ENCODE results near the gene CEP128. TPM values are rescaled to one million over a fixed set of nuclear protein-coding genes. Genes with fewer than 3 reads are reported as not detected.

CEP128 gene
- total RNA-seq, 1 experiment from 2014 or later, result 28.3 TPM

- no peak for DNase-seq
- H3K79me2 ChIP-seq (ENCODE audit: low read length), result no peaks in the 10 kb centered on the region
- H3K9me3 ChIP-seq (ENCODE audit: low read length), result 0 out of 2 replicates have a peak, but pooled peaks cover 3% of the 10 kb centered on the region
- no peak overlapping the region for H3K27ac ChIP-seq (ENCODE audit: low read length)
- H3K4me3 ChIP-seq (ENCODE audit: low read length), result no peak overlapping the region
- H3K36me3 ChIP-seq (ENCODE audit: insufficient read depth, low read length), result 0 out of 2 replicates have a peak, but pooled peaks cover 5% of the 10 kb centered on the region
- no peak overlapping the region for H2AFZ ChIP-seq (ENCODE audit: low read length)
- no peaks in the 10 kb centered on the region for H3K4me1 ChIP-seq (ENCODE audit: low read length)
- H3K27me3 ChIP-seq (ENCODE audit: low read length), result no peaks in the 10 kb centered on the region
- H3K9ac ChIP-seq (ENCODE audit: low read length), result no peak overlapping the region
- H3K9me2 ChIP-seq (replicated peaks; ENCODE audit: insufficient read depth, low read length), result no peaks in the 10 kb centered on the region
- no peaks in the 10 kb centered on the region for H4K20me1 ChIP-seq (ENCODE audit: insufficient read depth, low read depth, low read length)
- no peak overlapping the region for H3K4me2 ChIP-seq (ENCODE audit: low read depth, low read length, poor library complexity, severe bottlenecking)
Measured at GRCh38 chr14:80628547-80628946, 313.0 kb downstream of the CEP128 start.

DNA sequence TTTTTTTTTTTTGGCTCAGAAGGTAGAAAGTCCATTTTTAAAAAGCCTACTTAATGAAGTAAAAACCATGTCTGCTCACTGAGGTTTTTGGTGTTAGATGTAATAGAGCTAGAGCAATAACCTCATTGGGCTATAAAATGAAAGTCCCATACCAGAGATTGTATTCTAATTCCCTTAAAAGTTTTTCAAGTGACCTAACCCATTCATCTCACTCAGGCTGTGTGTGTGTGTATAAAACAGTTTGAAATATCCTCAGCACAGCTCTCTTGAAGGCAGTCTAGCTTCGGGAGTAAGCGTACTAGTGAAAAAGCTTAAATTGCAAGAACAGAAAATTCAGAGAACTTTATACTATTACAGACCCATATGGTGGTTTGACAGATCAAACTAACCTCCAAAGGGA lies 313.8 kb downstream of the CEP128 start:
- 0 out of 2 replicates have a peak, but pooled peaks cover 3% of the 10 kb centered on the region for H3K9me3 ChIP-seq (ENCODE audit: low read length)
- no peak overlapping the region for H3K4me2 ChIP-seq (ENCODE audit: low read depth, low read length, poor library complexity, severe bottlenecking)
- H3K4me1 ChIP-seq (ENCODE audit: low read length), result no peaks in the 10 kb centered on the region
- DNase-seq, result no peak
- H3K27me3 ChIP-seq (ENCODE audit: low read length), result no peaks in the 10 kb centered on the region
- H3K9me2 ChIP-seq (replicated peaks; ENCODE audit: insufficient read depth, low read length), result no peaks in the 10 kb centered on the region
- no peak overlapping the region for H3K9ac ChIP-seq (ENCODE audit: low read length)
- H3K4me3 ChIP-seq (ENCODE audit: low read length), result no peak overlapping the region
- H3K79me2 ChIP-seq (ENCODE audit: low read length), result no peaks in the 10 kb centered on the region
- H3K36me3 ChIP-seq (ENCODE audit: insufficient read depth, low read length), result 0 out of 2 replicates have a peak, but pooled peaks cover 5% of the 10 kb centered on the region
- H2AFZ ChIP-seq (ENCODE audit: low read length), result no peak overlapping the region
- H3K27ac ChIP-seq (ENCODE audit: low read length), result no peak overlapping the region
- no peaks in the 10 kb centered on the region for H4K20me1 ChIP-seq (ENCODE audit: insufficient read depth, low read depth, low read length)

GRCh38 chr14:80624581-80624980 lies 317.0 kb downstream of the CEP128 start:
- no peak overlapping the region for H3K4me3 ChIP-seq (ENCODE audit: low read length)
- H3K4me2 ChIP-seq (ENCODE audit: low read depth, low read length, poor library complexity, severe bottlenecking), result no peak overlapping the region
- H3K79me2 ChIP-seq (ENCODE audit: low read length), result no peaks in the 10 kb centered on the region
- H4K20me1 ChIP-seq (ENCODE audit: insufficient read depth, low read depth, low read length), result no peaks in the 10 kb centered on the region
- H3K27ac ChIP-seq (ENCODE audit: low read length), result no peak overlapping the region
- no peak overlapping the region for H3K9ac ChIP-seq (ENCODE audit: low read length)
- H3K27me3 ChIP-seq (ENCODE audit: low read length), result no peaks in the 10 kb centered on the region
- no peak overlapping the region for H2AFZ ChIP-seq (ENCODE audit: low read length)
- no peak for DNase-seq
- no peaks in the 10 kb centered on the region for H3K9me2 ChIP-seq (replicated peaks; ENCODE audit: insufficient read depth, low read length)
- 0 out of 2 replicates have a peak, but pooled peaks cover 3% of the 10 kb centered on the region for H3K9me3 ChIP-seq (ENCODE audit: low read length)
- H3K36me3 ChIP-seq (ENCODE audit: insufficient read depth, low read length), result 0 out of 2 replicates have a peak, but pooled peaks cover 5% of the 10 kb centered on the region
- no peaks in the 10 kb centered on the region for H3K4me1 ChIP-seq (ENCODE audit: low read length)

GRCh38 chr14:80621701-80622100 lies 319.8 kb downstream of the CEP128 start:
- Histone ChIP-seq H2AFZ (ENCODE audit: low read length) (no peak overlapping the region), H3K4me1 (ENCODE audit: low read length) (no peaks in the 10 kb centered on the region), H3K27ac (ENCODE audit: low read length) (no peak overlapping the region), H3K79me2 (ENCODE audit: low read length) (no peaks in the 10 kb centered on the region), H4K20me1 (ENCODE audit: insufficient read depth, low read depth, low read length) (no peaks in the 10 kb centered on the region), H3K4me3 (ENCODE audit: low read length) (no peak overlapping the region), H3K9me2 (replicated peaks; ENCODE audit: insufficient read depth, low read length) (no peaks in the 10 kb centered on the region), H3K9ac (ENCODE audit: low read length) (no peak overlapping the region), H3K9me3 (ENCODE audit: low read length) (no peaks in the 10 kb centered on the region), H3K4me2 (ENCODE audit: low read depth, low read length, poor library complexity, severe bottlenecking) (no peak overlapping the region), H3K36me3 (ENCODE audit: insufficient read depth, low read length) (no peaks in the 10 kb centered on the region), H3K27me3 (ENCODE audit: low read length) (no peaks in the 10 kb centered on the region)
- DNase-seq, result no peak

- no peaks in the 10 kb centered on the region for H4K20me1 ChIP-seq (ENCODE audit: insufficient read depth, low read depth, low read length)
- H3K4me1 ChIP-seq (ENCODE audit: low read length), result no peaks in the 10 kb centered on the region
- no peak overlapping the region for H3K27ac ChIP-seq (ENCODE audit: low read length)
- H3K9ac ChIP-seq (ENCODE audit: low read length), result no peak overlapping the region
- no peak overlapping the region for H3K4me3 ChIP-seq (ENCODE audit: low read length)
- no peak overlapping the region for H2AFZ ChIP-seq (ENCODE audit: low read length)
- H3K4me2 ChIP-seq (ENCODE audit: low read depth, low read length, poor library complexity, severe bottlenecking), result no peak overlapping the region
- H3K36me3 ChIP-seq (ENCODE audit: insufficient read depth, low read length), result no peaks in the 10 kb centered on the region
- no peak for DNase-seq
- H3K27me3 ChIP-seq (ENCODE audit: low read length), result no peaks in the 10 kb centered on the region
- no peaks in the 10 kb centered on the region for H3K79me2 ChIP-seq (ENCODE audit: low read length)
- no peaks in the 10 kb centered on the region for H3K9me2 ChIP-seq (replicated peaks; ENCODE audit: insufficient read depth, low read length)
- no peaks in the 10 kb centered on the region for H3K9me3 ChIP-seq (ENCODE audit: low read length)
Measured at GRCh38 chr14:80620434-80620833, 321.1 kb downstream of the CEP128 start.

DNA sequence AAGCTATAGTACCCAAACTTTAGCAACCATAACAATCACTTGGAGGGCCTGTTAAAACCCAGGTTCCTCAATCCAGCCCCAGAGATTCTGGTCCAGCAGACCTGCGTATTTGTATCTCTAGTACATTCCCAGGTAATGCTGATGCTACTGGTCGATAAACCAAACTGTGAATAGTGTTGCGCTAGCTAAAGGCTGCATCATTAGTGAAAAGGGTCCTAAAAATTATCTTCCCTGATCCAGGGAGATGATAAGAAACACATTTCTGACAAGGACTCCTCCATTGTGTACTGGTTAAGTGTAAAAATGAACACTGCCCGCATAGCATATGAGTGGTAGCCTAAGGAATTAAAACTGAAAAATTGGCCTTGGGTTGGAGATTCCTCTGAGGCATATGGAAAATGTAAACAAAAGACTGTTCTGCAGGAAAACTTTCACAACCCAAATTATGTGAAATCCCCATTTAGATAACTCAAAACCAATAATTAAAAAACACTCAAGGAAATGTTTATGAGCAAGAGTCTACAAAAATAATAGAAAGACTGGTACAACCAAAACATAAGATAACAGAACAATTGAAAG lies 322.7 kb downstream of the CEP128 start:
- Histone ChIP-seq H3K4me3 (ENCODE audit: low read length) (no peak overlapping the region), H3K9me3 (ENCODE audit: low read length) (no peaks in the 10 kb centered on the region), H3K9me2 (replicated peaks; ENCODE audit: insufficient read depth, low read length) (no peaks in the 10 kb centered on the region), H3K4me1 (ENCODE audit: low read length) (peaks cover 10% of the 10 kb centered on the region), H3K27ac (ENCODE audit: low read length) (no peak overlapping the region), H3K27me3 (ENCODE audit: low read length) (no peaks in the 10 kb centered on the region), H3K9ac (ENCODE audit: low read length) (no peak overlapping the region), H3K79me2 (ENCODE audit: low read length) (no peaks in the 10 kb centered on the region), H2AFZ (ENCODE audit: low read length) (no peak overlapping the region), H3K36me3 (ENCODE audit: insufficient read depth, low read length) (no peaks in the 10 kb centered on the region), H3K4me2 (ENCODE audit: low read depth, low read length, poor library complexity, severe bottlenecking) (no peak overlapping the region), H4K20me1 (ENCODE audit: insufficient read depth, low read depth, low read length) (no peaks in the 10 kb centered on the region)
- no peak for DNase-seq

- Histone ChIP-seq H3K4me2 (ENCODE audit: low read depth, low read length, poor library complexity, severe bottlenecking) (no peak overlapping the region), H4K20me1 (ENCODE audit: insufficient read depth, low read depth, low read length) (no peaks in the 10 kb centered on the region), H3K27me3 (ENCODE audit: low read length) (no peaks in the 10 kb centered on the region), H3K9me3 (ENCODE audit: low read length) (no peaks in the 10 kb centered on the region), H3K27ac (ENCODE audit: low read length) (no peak overlapping the region), H3K4me1 (ENCODE audit: low read length) (peaks cover 10% of the 10 kb centered on the region), H3K9me2 (replicated peaks; ENCODE audit: insufficient read depth, low read length) (no peaks in the 10 kb centered on the region), H2AFZ (ENCODE audit: low read length) (no peak overlapping the region), H3K79me2 (ENCODE audit: low read length) (no peaks in the 10 kb centered on the region), H3K36me3 (ENCODE audit: insufficient read depth, low read length) (no peaks in the 10 kb centered on the region), H3K4me3 (ENCODE audit: low read length) (no peak overlapping the region), H3K9ac (ENCODE audit: low read length) (no peak overlapping the region)
- DNase-seq, result no peak
Measured at GRCh38 chr14:80615831-80616230, 325.7 kb downstream of the CEP128 start.

DNA sequence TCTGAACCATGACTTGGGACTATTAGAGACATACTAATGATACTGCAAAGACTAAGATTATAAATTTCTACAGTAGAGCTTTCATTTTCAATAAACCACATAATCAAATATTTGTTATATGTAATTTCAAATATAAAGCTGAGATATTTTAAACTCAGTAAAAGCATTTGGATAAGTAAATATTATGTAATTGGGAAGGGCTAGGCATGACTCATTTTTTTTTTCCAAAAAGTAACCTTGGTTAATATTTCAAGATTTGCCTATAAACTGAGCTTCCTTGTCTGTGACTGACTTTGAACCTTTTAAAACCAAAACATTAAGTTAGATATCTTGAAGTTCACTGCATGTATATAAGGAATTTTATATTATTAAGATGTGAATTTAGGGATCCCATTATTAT lies 332.5 kb downstream of the CEP128 start:
- Histone ChIP-seq H3K4me1 (ENCODE audit: low read length) (peaks cover 1% of the 10 kb centered on the region), H4K20me1 (ENCODE audit: insufficient read depth, low read depth, low read length) (no peaks in the 10 kb centered on the region), H3K4me2 (ENCODE audit: low read depth, low read length, poor library complexity, severe bottlenecking) (no peak overlapping the region), H2AFZ (ENCODE audit: low read length) (no peak overlapping the region), H3K27me3 (ENCODE audit: low read length) (no peaks in the 10 kb centered on the region), H3K36me3 (ENCODE audit: insufficient read depth, low read length) (no peaks in the 10 kb centered on the region), H3K9ac (ENCODE audit: low read length) (no peak overlapping the region), H3K27ac (ENCODE audit: low read length) (no peak overlapping the region), H3K79me2 (ENCODE audit: low read length) (no peaks in the 10 kb centered on the region), H3K9me3 (ENCODE audit: low read length) (no peaks in the 10 kb centered on the region), H3K9me2 (replicated peaks; ENCODE audit: insufficient read depth, low read length) (no peaks in the 10 kb centered on the region), H3K4me3 (ENCODE audit: low read length) (no peak overlapping the region)
- DNase-seq, result no peak
